Left ventricle myocardium inferior (tissue), 1 donor: ENCODE data around the gene ZFAND6. TPM values are rescaled to one million over a fixed set of nuclear protein-coding genes. Genes with fewer than 3 reads are reported as not detected.
"Not testable (repeated sequence)": the region's sequence is repeated elsewhere in the genome, so short reads cannot be mapped to it uniquely, and the experiment has no call there.

Source experiments
- DNase-seq: peaks from one replicate; pipeline ENCODE4 v3.0.0-alpha.2; 2020
- H3K27ac ChIP-seq: fragments of 200-600 bp; replicated peaks from 2 replicates; pipeline ENCODE4 v1.8.0; 2021
- H3K27me3 ChIP-seq: fragments of 200-600 bp; 2 replicates; pipeline ENCODE4 v1.8.0; 2021; ENCODE audit warnings: low read depth
- H3K36me3 ChIP-seq: fragments of 200-600 bp; 2 replicates; pipeline ENCODE4 v1.8.0; 2021
- H3K4me1 ChIP-seq: fragments of 200-600 bp; 2 replicates; pipeline ENCODE4 v1.8.0; 2021
- H3K4me3 ChIP-seq: fragments of 200-600 bp; 2 replicates; pipeline ENCODE4 v1.8.0; 2021; ENCODE audit warnings: mild to moderate bottlenecking, moderate library complexity
- H3K9me3 ChIP-seq: fragments of 200-600 bp; replicated peaks from 2 replicates; pipeline ENCODE4 v1.8.0; 2021
- intact Hi-C: fragments of 100-400 bp; cut with micrococcal nuclease; formaldehyde crosslinking; loops from one replicate; pipeline ENCODE4 v1.11.0; 2022
- long read RNA-seq: library from polyadenylated mRNA; unstranded; transcript quantifications from one replicate; pipeline ENCODE4 v2.0.0, GENCODE V29; 2021
- total RNA-seq: library from RNA; stranded (reverse); fragmentation: NEBNext Ultra II Directional; extraction: Animal tissue kit (Norgen Biotek cat#: 25700); gene quantifications from one replicate; pipeline ENCODE4 v1.2.1, GENCODE V29; 2021
- TF ChIP-seq, protein P1 (sequence below): fragments of 200-600 bp; IDR thresholded peaks from 2 replicates; pipeline ENCODE4 v1.8.0; 2021; ENCODE audit warnings: antibody characterized with exemption, mild to moderate bottlenecking, borderline replicate concordance
- donor health status: DM: no; HTN: yes; CAD: no; lungs with severe emphysema.

The ZFAND6 gene
- total RNA-seq, result 75.0 TPM
- long read RNA-seq, transcript ZFAND6-213 (6 exons, 1,446 nt), result minor isoform, 5 of 92 reads
- long read RNA-seq, transcript ZFAND6-220 (6 exons, 891 nt), result major isoform, 54 of 92 reads
- long read RNA-seq, transcript ZFAND6-201 (7 exons, 1,814 nt), result minor isoform, 6 of 92 reads
- long read RNA-seq, transcript ZFAND6-212 (7 exons, 1,602 nt), result minor isoform, 6 of 92 reads
- long read RNA-seq, partial matches to known transcripts, result 11 of 92 reads
- long read RNA-seq, other reads (novel, unspliced or antisense), result 10 of 92 reads

- Histone ChIP-seq H3K4me3 (peak within 1 kb of the TSS; percentile 93), H3K9me3 (no peaks in the 10 kb centered on the region), H3K27me3 (peaks cover 7% of the 10 kb centered on the region), H3K27ac (peak within 1 kb of the TSS; percentile 92), H3K36me3 (no peaks in the 10 kb centered on the region), H3K4me1 (peaks cover 42% of the 10 kb centered on the region)
- TF ChIP-seq, protein P1, sequence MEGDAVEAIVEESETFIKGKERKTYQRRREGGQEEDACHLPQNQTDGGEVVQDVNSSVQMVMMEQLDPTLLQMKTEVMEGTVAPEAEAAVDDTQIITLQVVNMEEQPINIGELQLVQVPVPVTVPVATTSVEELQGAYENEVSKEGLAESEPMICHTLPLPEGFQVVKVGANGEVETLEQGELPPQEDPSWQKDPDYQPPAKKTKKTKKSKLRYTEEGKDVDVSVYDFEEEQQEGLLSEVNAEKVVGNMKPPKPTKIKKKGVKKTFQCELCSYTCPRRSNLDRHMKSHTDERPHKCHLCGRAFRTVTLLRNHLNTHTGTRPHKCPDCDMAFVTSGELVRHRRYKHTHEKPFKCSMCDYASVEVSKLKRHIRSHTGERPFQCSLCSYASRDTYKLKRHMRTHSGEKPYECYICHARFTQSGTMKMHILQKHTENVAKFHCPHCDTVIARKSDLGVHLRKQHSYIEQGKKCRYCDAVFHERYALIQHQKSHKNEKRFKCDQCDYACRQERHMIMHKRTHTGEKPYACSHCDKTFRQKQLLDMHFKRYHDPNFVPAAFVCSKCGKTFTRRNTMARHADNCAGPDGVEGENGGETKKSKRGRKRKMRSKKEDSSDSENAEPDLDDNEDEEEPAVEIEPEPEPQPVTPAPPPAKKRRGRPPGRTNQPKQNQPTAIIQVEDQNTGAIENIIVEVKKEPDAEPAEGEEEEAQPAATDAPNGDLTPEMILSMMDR, result no peak
- peak; percentile 95 for DNase-seq
- intact Hi-C loops, result no loop called here
Measured at GRCh38 chr15:80058851-80059785, at the start of gene ZFAND6. Gene ZFAND6, plus strand, starts transcription at chr15:80059676. Its CDS starts 60,669 bp downstream, at chr15:80120345.

DNA sequence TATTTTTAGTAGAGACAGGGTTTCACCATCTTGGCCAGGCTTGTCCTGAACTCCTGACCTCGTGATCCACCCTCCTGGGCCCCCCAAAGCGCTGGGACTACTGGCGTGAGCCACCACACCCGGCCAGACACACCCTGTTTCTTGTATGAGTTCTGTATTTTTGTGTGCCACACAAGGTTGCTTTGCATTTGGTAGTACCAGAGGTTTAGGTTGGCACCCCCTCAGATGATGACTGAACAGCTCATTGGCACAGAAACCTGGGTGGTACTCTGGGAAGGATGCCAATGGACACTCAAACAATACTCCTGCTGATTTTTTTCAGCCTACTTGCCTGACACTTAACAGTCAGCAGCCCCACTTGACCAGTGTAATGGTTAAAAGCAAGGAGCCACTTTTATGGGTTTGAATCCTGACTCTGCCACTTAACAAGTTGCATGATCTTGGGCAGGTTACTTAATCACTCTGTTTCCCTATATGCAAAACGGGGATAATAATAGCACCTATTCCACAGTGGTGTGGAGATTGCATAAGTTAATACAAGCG, 49.3 kb upstream of the ZFAND6 start:
- TF ChIP-seq, protein P1, result no peak
- H3K4me1 ChIP-seq, result no peaks in the 10 kb centered on the region
- intact Hi-C loops, result no loop called here
- no peaks in the 10 kb centered on the region for H3K27me3 ChIP-seq
- no peak overlapping the region for H3K27ac ChIP-seq
- no peak for DNase-seq
- H3K9me3 ChIP-seq, result peaks cover 10% of the 10 kb centered on the region
- no peaks in the 10 kb centered on the region for H3K36me3 ChIP-seq
- no peak overlapping the region for H3K4me3 ChIP-seq

GRCh38 chr15:80011041-80011523, 48.4 kb upstream of the ZFAND6 start:
- intact Hi-C loops, H3K4me1 ChIP-seq, DNase-seq, H3K4me3 ChIP-seq, H3K27ac ChIP-seq, H3K36me3 ChIP-seq, H3K27me3 ChIP-seq: not testable (repeated sequence)
- peaks cover 10% of the 10 kb centered on the region for H3K9me3 ChIP-seq

- Histone ChIP-seq H3K27ac (no peak overlapping the region), H3K4me3 (no peak overlapping the region), H3K27me3 (no peaks in the 10 kb centered on the region), H3K36me3 (no peaks in the 10 kb centered on the region), H3K9me3 (peaks cover 10% of the 10 kb centered on the region), H3K4me1 (no peaks in the 10 kb centered on the region)
- DNase-seq, result no peak
- intact Hi-C loops, result no loop called here
- TF ChIP-seq, protein P1, result no peak
Measured at GRCh38 chr15:80011596-80011995, 47.9 kb upstream of the ZFAND6 start.

GRCh38 chr15:80012060-80012726, 47.3 kb upstream of the ZFAND6 start:
- H3K4me1 ChIP-seq, result no peaks in the 10 kb centered on the region
- peaks cover 10% of the 10 kb centered on the region for H3K9me3 ChIP-seq
- no peak overlapping the region for H3K4me3 ChIP-seq
- TF ChIP-seq, protein P1, result no peak
- H3K27me3 ChIP-seq, result no peaks in the 10 kb centered on the region
- no peak overlapping the region for H3K27ac ChIP-seq
- intact Hi-C loops, result no loop called here
- H3K36me3 ChIP-seq, result no peaks in the 10 kb centered on the region
- DNase-seq, result no peak

DNA sequence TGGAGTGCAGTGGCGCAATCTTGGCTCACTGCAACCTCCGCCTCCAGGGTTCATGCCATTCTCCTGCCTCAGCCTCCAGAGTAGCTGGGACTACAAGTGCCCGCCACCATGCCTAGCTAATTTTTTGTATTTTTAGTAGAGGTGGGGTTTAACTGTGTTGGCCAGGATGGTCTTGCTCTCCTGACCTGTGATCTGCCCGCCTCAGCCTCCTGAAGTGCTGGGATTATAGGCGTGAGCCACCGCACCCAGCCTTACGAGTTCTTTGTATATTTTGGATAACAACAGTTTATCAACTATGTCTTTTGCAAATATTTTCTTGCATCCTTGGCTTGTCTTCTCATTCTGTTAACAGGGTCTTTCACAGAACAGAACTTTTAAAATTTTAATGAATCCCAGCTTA, 45.3 kb upstream of the ZFAND6 start:
- H3K9me3 ChIP-seq, result peaks cover 10% of the 10 kb centered on the region
- H3K27me3 ChIP-seq, intact Hi-C loops, H3K4me3 ChIP-seq, DNase-seq, H3K4me1 ChIP-seq, H3K27ac ChIP-seq, H3K36me3 ChIP-seq: not testable (repeated sequence)
